T-helper 2 cell treated with Interferon-gamma antibody and Interleukin-4, amounts not matched to agents 5 μg/mL and 100 μg/mL, for 36 hours (primary cell): ENCODE data around the gene FNBP1L.
"Not testable (repeated sequence)": the region's sequence is repeated elsewhere in the genome, so short reads cannot be mapped to it uniquely, and the experiment has no call there.

Source experiments
- DNase-seq: peaks from one replicate; pipeline ENCODE4 v3.0.0; 2021; ENCODE audit warnings: low spot score
- H3K27ac Mint-ChIP-seq: one replicate; pipeline ENCODE4 v1.8.0; 2021; ENCODE audit warnings: mild to moderate bottlenecking, mixed read lengths
- H3K27me3 Mint-ChIP-seq: one replicate; pipeline ENCODE4 v1.8.0; 2021; ENCODE audit warnings: low read depth, mixed read lengths
- H3K36me3 Mint-ChIP-seq: one replicate; pipeline ENCODE4 v1.8.0; 2021; ENCODE audit warnings: low read depth, mixed read lengths
- H3K4me1 Mint-ChIP-seq: one replicate; pipeline ENCODE4 v1.8.0; 2021; ENCODE audit warnings: low read depth, mixed read lengths
- H3K4me3 Mint-ChIP-seq: one replicate; pipeline ENCODE4 v1.8.0; 2022; ENCODE audit warnings: mild to moderate bottlenecking, moderate library complexity, mixed read lengths
- H3K9me3 Mint-ChIP-seq: one replicate; pipeline ENCODE4 v1.8.0; 2021; ENCODE audit warnings: mixed read lengths

The FNBP1L gene

GRCh38 chr1:93537924-93538323 is 90.0 kb downstream of the FNBP1L start:
- no peaks in the 10 kb centered on the region for H3K9me3 Mint-ChIP-seq
- H3K4me1 Mint-ChIP-seq = no peaks in the 10 kb centered on the region
- no peaks in the 10 kb centered on the region for H3K36me3 Mint-ChIP-seq

GRCh38 chr1:93541045-93541444 is 93.1 kb downstream of the FNBP1L start:
- no peaks in the 10 kb centered on the region for H3K4me1 Mint-ChIP-seq

More at GRCh38 chr1:93537924-93538323, 90.0 kb downstream of the FNBP1L start:
- Mint-ChIP-seq H3K27ac (no peak overlapping the region), H3K27me3 (peaks cover 29% of the 10 kb centered on the region), H3K4me3 (no peak overlapping the region)
- DNase-seq = no peak

GRCh38 chr1:93542398-93542797 is 94.5 kb downstream of the FNBP1L start:
- Mint-ChIP-seq H3K9me3 (no peaks in the 10 kb centered on the region), H3K27ac (no peak overlapping the region), H3K27me3 (peaks cover 22% of the 10 kb centered on the region), H3K36me3 (no peaks in the 10 kb centered on the region), H3K4me1 (no peaks in the 10 kb centered on the region), H3K4me3 (no peak overlapping the region)
- no peak for DNase-seq

More at GRCh38 chr1:93541045-93541444, 93.1 kb downstream of the FNBP1L start:
- no peaks in the 10 kb centered on the region for H3K9me3 Mint-ChIP-seq
- H3K36me3 Mint-ChIP-seq = no peaks in the 10 kb centered on the region
- H3K27me3 Mint-ChIP-seq = peaks cover 22% of the 10 kb centered on the region
- H3K4me3 Mint-ChIP-seq = no peak overlapping the region
- DNase-seq = no peak
- no peak overlapping the region for H3K27ac Mint-ChIP-seq

GRCh38 chr1:93546162-93546863 is 98.4 kb downstream of the FNBP1L start:
- no peak overlapping the region for H3K4me3 Mint-ChIP-seq
- no peaks in the 10 kb centered on the region for H3K36me3 Mint-ChIP-seq
- DNase-seq = no peak
- no peaks in the 10 kb centered on the region for H3K4me1 Mint-ChIP-seq
- peaks cover 17% of the 10 kb centered on the region for H3K27me3 Mint-ChIP-seq
- H3K27ac Mint-ChIP-seq = no peak overlapping the region
- no peaks in the 10 kb centered on the region for H3K9me3 Mint-ChIP-seq

GRCh38 chr1:93549131-93549530 is 101.2 kb downstream of the FNBP1L start:
- H3K36me3 Mint-ChIP-seq = no peaks in the 10 kb centered on the region
- H3K4me3 Mint-ChIP-seq = no peak overlapping the region
- DNase-seq = no peak
- no peak overlapping the region for H3K27ac Mint-ChIP-seq
- H3K27me3 Mint-ChIP-seq = peaks cover 26% of the 10 kb centered on the region
- H3K9me3 Mint-ChIP-seq = no peaks in the 10 kb centered on the region
- peaks cover 23% of the 10 kb centered on the region for H3K4me1 Mint-ChIP-seq

GRCh38 chr1:93549811-93550210 is 101.9 kb downstream of the FNBP1L start:
- Mint-ChIP-seq H3K4me3 (no peak overlapping the region), H3K27me3 (peaks cover 26% of the 10 kb centered on the region), H3K36me3 (no peaks in the 10 kb centered on the region), H3K4me1 (peaks cover 28% of the 10 kb centered on the region), H3K27ac (no peak overlapping the region), H3K9me3 (no peaks in the 10 kb centered on the region)
- no peak for DNase-seq

GRCh38 chr1:93552741-93553455 is 105.0 kb downstream of the FNBP1L start:
- Mint-ChIP-seq H3K36me3 (peaks cover 2% of the 10 kb centered on the region), H3K9me3 (no peaks in the 10 kb centered on the region), H3K4me1 (peaks cover 41% of the 10 kb centered on the region), H3K27me3 (peaks cover 13% of the 10 kb centered on the region), H3K27ac (no peak overlapping the region), H3K4me3 (no peak overlapping the region)
- DNase-seq = no peak

- not testable (repeated sequence) for H3K36me3 Mint-ChIP-seq, H3K27ac Mint-ChIP-seq, DNase-seq, H3K9me3 Mint-ChIP-seq, H3K4me3 Mint-ChIP-seq
- Mint-ChIP-seq H3K27me3 (peaks cover 13% of the 10 kb centered on the region), H3K4me1 (peaks cover 44% of the 10 kb centered on the region)
Measured at GRCh38 chr1:93553886-93554490, 106.1 kb downstream of the FNBP1L start.

- H3K36me3 Mint-ChIP-seq = peaks cover 14% of the 10 kb centered on the region
- H3K27me3 Mint-ChIP-seq = peaks cover 13% of the 10 kb centered on the region
- peak overlapping the region; percentile 60 for H3K27ac Mint-ChIP-seq
Measured at GRCh38 chr1:93554883-93555872, 107.3 kb downstream of the FNBP1L start.

GRCh38 chr1:93556291-93556690 is 108.4 kb downstream of the FNBP1L start:
- H3K4me1 Mint-ChIP-seq = peaks cover 44% of the 10 kb centered on the region
- DNase-seq = no peak
- H3K4me3 Mint-ChIP-seq = no peak overlapping the region
- H3K36me3 Mint-ChIP-seq = peaks cover 23% of the 10 kb centered on the region
- H3K27me3 Mint-ChIP-seq = peaks cover 13% of the 10 kb centered on the region
- peaks cover 5% of the 10 kb centered on the region for H3K9me3 Mint-ChIP-seq
- no peak overlapping the region for H3K27ac Mint-ChIP-seq

More at GRCh38 chr1:93554883-93555872, 107.3 kb downstream of the FNBP1L start:
- peaks cover 44% of the 10 kb centered on the region for H3K4me1 Mint-ChIP-seq
- no peak for DNase-seq
- H3K9me3 Mint-ChIP-seq = peaks cover 5% of the 10 kb centered on the region
- H3K4me3 Mint-ChIP-seq = peak overlapping the region; percentile 70

- no peak for DNase-seq
- H3K27ac Mint-ChIP-seq = no peak overlapping the region
- H3K9me3 Mint-ChIP-seq = peaks cover 5% of the 10 kb centered on the region
- no peak overlapping the region for H3K4me3 Mint-ChIP-seq
- H3K36me3 Mint-ChIP-seq = peaks cover 28% of the 10 kb centered on the region
- peaks cover 22% of the 10 kb centered on the region for H3K4me1 Mint-ChIP-seq
- no peaks in the 10 kb centered on the region for H3K27me3 Mint-ChIP-seq
Measured at GRCh38 chr1:93559045-93559444, 111.1 kb downstream of the FNBP1L start.

- peaks cover 30% of the 10 kb centered on the region for H3K36me3 Mint-ChIP-seq
- H3K27ac Mint-ChIP-seq = no peak overlapping the region
- H3K4me1 Mint-ChIP-seq = peaks cover 21% of the 10 kb centered on the region
- no peak overlapping the region for H3K4me3 Mint-ChIP-seq
- H3K27me3 Mint-ChIP-seq = no peaks in the 10 kb centered on the region
- H3K9me3 Mint-ChIP-seq = peaks cover 5% of the 10 kb centered on the region
- no peak for DNase-seq
Measured at GRCh38 chr1:93559695-93560094, 111.8 kb downstream of the FNBP1L start.

- Mint-ChIP-seq H3K4me3 (no peak overlapping the region), H3K27ac (no peak overlapping the region)
Measured at GRCh38 chr1:93565496-93566206, 117.7 kb downstream of the FNBP1L start.

More at GRCh38 chr1:93565496-93566206, 117.7 kb downstream of the FNBP1L start:
- Mint-ChIP-seq H3K27me3 (no peaks in the 10 kb centered on the region), H3K9me3 (no peaks in the 10 kb centered on the region), H3K36me3 (peaks cover 25% of the 10 kb centered on the region), H3K4me1 (peaks cover 6% of the 10 kb centered on the region)
- DNase-seq = no peak
